ENCODE data around the gene ZBTB16.

ZBTB16 gene

DNA sequence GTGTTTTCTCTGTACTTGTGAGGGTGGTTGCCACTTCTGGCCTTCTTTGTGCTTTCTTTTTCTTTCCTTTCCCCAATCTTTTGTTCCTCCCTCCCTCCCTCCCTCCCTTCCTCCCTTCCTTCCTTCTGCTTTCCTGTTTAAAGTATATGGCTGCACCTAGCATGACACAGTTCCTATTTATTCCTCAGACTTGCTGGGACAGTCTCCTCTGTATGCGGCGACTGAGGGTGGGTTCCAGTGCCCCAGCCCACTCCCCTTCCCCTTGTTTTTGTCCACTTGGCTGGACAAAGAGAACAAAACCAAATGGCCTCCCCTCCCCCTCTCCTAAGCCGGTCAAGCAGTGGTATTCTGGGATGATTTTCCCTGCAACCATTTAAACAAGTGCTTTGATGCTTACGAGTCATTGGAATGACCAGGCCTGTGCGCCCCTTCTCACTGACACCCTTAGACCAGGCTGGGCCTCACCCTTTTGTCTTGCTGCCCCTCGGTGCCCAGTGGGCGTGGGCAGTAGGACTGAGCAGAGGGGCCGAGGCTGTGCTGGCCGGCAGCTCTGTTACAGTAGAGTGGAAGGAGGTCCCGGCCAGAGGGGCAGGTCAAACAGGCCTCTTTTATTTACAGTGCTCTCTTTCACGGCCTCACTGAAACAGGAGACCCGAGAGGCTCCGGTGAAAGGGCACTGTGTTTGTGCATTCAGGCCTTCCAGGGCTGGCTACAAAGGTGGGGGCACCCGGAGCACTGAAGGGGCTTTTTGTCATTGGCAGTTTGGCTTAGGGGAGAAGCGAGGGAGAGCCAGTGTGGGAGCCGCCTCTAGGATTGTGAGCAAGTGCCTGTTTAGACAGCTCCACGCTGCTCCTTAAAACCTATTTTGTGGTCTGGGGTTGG lies 32.2 kb downstream of the ZBTB16 start:
- H3K9me3 Mint-ChIP-seq = no peaks in the 10 kb centered on the region
- no peak overlapping the region for H3K27ac Mint-ChIP-seq
- H3K36me3 Mint-ChIP-seq (ENCODE audit: low read depth) = peaks cover 5% of the 10 kb centered on the region
- H3K27me3 Mint-ChIP-seq = no peaks in the 10 kb centered on the region
- peaks cover 12% of the 10 kb centered on the region for H3K4me1 Mint-ChIP-seq (ENCODE audit: low read depth)
- no peak overlapping the region for H3K4me3 Mint-ChIP-seq

GRCh38 chr11:114092478-114092877 lies 33.0 kb downstream of the ZBTB16 start:
- Mint-ChIP-seq H3K27me3 (no peaks in the 10 kb centered on the region), H3K4me3 (no peak overlapping the region), H3K9me3 (no peaks in the 10 kb centered on the region), H3K27ac (no peak overlapping the region), H3K4me1 (ENCODE audit: low read depth) (peaks cover 8% of the 10 kb centered on the region), H3K36me3 (ENCODE audit: low read depth) (no peaks in the 10 kb centered on the region)

GRCh38 chr11:114092953-114093352 lies 33.4 kb downstream of the ZBTB16 start:
- Mint-ChIP-seq H3K27ac (no peak overlapping the region), H3K27me3 (no peaks in the 10 kb centered on the region), H3K4me1 (ENCODE audit: low read depth) (peaks cover 4% of the 10 kb centered on the region), H3K36me3 (ENCODE audit: low read depth) (no peaks in the 10 kb centered on the region), H3K9me3 (no peaks in the 10 kb centered on the region), H3K4me3 (no peak overlapping the region)

GRCh38 chr11:114094516-114094915 lies 35.0 kb downstream of the ZBTB16 start:
- H3K4me3 Mint-ChIP-seq = no peak overlapping the region
- H3K36me3 Mint-ChIP-seq (ENCODE audit: low read depth) = no peaks in the 10 kb centered on the region
- H3K27ac Mint-ChIP-seq = no peak overlapping the region

GRCh38 chr11:114095899-114096298 lies 36.4 kb downstream of the ZBTB16 start:
- no peak overlapping the region for H3K4me3 Mint-ChIP-seq
- peaks cover 10% of the 10 kb centered on the region for H3K4me1 Mint-ChIP-seq (ENCODE audit: low read depth)
- H3K27me3 Mint-ChIP-seq = no peaks in the 10 kb centered on the region

More at GRCh38 chr11:114094516-114094915, 35.0 kb downstream of the ZBTB16 start:
- H3K27me3 Mint-ChIP-seq = no peaks in the 10 kb centered on the region
- peaks cover 7% of the 10 kb centered on the region for H3K4me1 Mint-ChIP-seq (ENCODE audit: low read depth)
- no peaks in the 10 kb centered on the region for H3K9me3 Mint-ChIP-seq

GRCh38 chr11:114097832-114098231 lies 38.3 kb downstream of the ZBTB16 start:
- H3K4me1 Mint-ChIP-seq (ENCODE audit: low read depth) = peaks cover 10% of the 10 kb centered on the region
- H3K9me3 Mint-ChIP-seq = no peaks in the 10 kb centered on the region
- H3K4me3 Mint-ChIP-seq = no peak overlapping the region
- no peaks in the 10 kb centered on the region for H3K27me3 Mint-ChIP-seq
- H3K36me3 Mint-ChIP-seq (ENCODE audit: low read depth) = no peaks in the 10 kb centered on the region
- H3K27ac Mint-ChIP-seq = no peak overlapping the region

More at GRCh38 chr11:114095899-114096298, 36.4 kb downstream of the ZBTB16 start:
- no peak overlapping the region for H3K27ac Mint-ChIP-seq
- no peaks in the 10 kb centered on the region for H3K36me3 Mint-ChIP-seq (ENCODE audit: low read depth)
- no peaks in the 10 kb centered on the region for H3K9me3 Mint-ChIP-seq

DNA sequence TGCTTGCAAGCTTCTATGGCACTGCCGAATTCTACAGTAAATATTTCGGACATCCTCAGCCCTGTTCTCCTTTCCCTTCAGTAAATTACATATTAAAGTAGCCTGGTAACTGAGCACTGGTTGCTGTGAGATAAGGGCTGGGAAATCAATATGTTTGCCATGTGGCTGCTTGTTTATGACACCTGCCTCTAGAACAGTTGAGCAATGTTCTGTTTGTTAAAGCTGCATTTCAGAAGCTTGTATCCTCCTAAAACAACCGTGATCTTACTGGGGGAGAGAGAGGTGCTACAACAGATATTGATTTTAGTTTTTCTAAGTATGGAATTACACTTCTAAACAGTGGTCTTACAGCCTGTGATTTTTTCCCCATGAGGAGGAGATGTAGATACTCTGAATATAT lies 39.4 kb downstream of the ZBTB16 start:
- no peak overlapping the region for H3K27ac Mint-ChIP-seq
- no peaks in the 10 kb centered on the region for H3K27me3 Mint-ChIP-seq
- peaks cover 21% of the 10 kb centered on the region for H3K4me1 Mint-ChIP-seq (ENCODE audit: low read depth)
- no peak overlapping the region for H3K4me3 Mint-ChIP-seq
- H3K36me3 Mint-ChIP-seq (ENCODE audit: low read depth) = no peaks in the 10 kb centered on the region
- no peaks in the 10 kb centered on the region for H3K9me3 Mint-ChIP-seq

- H3K36me3 Mint-ChIP-seq (ENCODE audit: low read depth) = no peaks in the 10 kb centered on the region
- no peaks in the 10 kb centered on the region for H3K9me3 Mint-ChIP-seq
- no peaks in the 10 kb centered on the region for H3K27me3 Mint-ChIP-seq
- H3K4me3 Mint-ChIP-seq = no peak overlapping the region
- H3K4me1 Mint-ChIP-seq (ENCODE audit: low read depth) = peaks cover 28% of the 10 kb centered on the region
- H3K27ac Mint-ChIP-seq = no peak overlapping the region
These were observed 40.1 kb downstream of the ZBTB16 start for GRCh38 chr11:114099392-114100178.

DNA sequence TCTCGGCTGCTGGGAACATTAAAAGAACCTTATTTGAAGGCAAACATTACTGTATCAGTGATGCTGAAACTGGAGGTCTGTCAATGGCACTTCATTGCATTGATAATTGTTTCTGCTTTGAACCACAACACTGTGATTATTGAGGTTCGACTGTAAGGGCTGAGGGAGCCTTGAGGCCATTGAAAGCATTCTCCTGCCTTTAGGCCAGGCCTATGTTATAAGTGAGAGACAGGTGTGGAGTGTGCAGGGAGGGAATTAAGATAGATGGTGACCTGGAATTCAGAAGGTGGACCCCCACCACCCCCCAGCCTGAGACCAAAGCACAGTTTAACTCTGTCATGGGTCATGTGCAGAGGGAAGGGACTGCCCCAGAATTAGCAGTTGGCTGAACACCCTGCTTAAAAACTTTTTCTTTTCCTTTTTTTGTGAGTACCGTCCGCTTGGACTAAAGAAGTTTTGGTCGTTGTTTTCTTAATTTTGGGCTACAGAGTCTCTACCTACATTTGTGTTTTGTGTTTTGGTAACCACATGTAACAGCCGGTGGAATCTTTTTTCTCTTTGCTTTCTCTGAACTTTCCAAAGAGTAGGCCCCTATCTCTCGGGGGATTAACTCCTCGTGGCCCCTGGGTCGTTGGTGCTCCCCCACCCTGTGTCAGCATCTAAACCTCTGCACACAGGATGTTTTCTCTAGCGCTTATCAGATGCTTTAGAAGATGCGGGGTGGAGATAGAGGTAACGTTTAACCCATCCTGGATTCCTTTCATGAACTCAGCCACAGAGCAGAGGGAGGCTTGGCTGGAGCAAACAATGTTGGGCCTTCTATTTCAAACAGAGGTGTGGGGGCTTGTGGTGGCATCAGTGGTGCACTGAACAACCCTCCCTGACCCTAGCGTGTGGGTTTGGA lies 43.7 kb downstream of the ZBTB16 start:
- Mint-ChIP-seq H3K4me1 (ENCODE audit: low read depth) (peaks cover 37% of the 10 kb centered on the region), H3K4me3 (peak overlapping the region; percentile 26), H3K27ac (peak overlapping the region; percentile 51), H3K9me3 (no peaks in the 10 kb centered on the region), H3K36me3 (ENCODE audit: low read depth) (no peaks in the 10 kb centered on the region), H3K27me3 (no peaks in the 10 kb centered on the region)

DNA sequence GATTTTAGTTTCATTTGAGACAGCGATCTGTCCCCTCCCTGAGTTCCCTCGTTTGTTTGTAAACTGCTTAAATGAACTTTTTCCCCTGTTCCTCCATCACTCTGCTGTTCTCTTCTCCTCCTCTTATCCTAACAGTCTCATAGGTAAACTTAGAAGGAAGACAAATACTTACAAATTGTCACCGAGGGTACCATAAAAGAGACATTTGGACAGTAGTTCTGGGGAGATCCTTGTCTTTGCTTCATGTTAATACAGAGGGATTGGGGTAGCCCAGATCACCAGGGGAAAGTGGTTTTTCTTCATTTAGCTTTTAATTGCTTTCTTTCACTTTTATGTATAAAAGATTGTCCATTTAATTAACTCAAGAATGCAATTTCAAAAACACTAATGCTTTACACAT lies 46.1 kb downstream of the ZBTB16 start:
- Mint-ChIP-seq H3K4me1 (ENCODE audit: low read depth) (peaks cover 35% of the 10 kb centered on the region), H3K4me3 (no peak overlapping the region), H3K27me3 (no peaks in the 10 kb centered on the region), H3K36me3 (ENCODE audit: low read depth) (no peaks in the 10 kb centered on the region), H3K27ac (no peak overlapping the region), H3K9me3 (no peaks in the 10 kb centered on the region)

- H3K27me3 Mint-ChIP-seq = no peaks in the 10 kb centered on the region
- no peak overlapping the region for H3K4me3 Mint-ChIP-seq
- no peaks in the 10 kb centered on the region for H3K36me3 Mint-ChIP-seq (ENCODE audit: low read depth)
- no peaks in the 10 kb centered on the region for H3K9me3 Mint-ChIP-seq
- H3K27ac Mint-ChIP-seq = no peak overlapping the region
- H3K4me1 Mint-ChIP-seq (ENCODE audit: low read depth) = peaks cover 40% of the 10 kb centered on the region
These were observed 46.5 kb downstream of the ZBTB16 start for GRCh38 chr11:114106047-114106446.

- H3K4me1 Mint-ChIP-seq (ENCODE audit: low read depth) = peaks cover 47% of the 10 kb centered on the region
These were observed 47.5 kb downstream of the ZBTB16 start for GRCh38 chr11:114106986-114107385.

DNA sequence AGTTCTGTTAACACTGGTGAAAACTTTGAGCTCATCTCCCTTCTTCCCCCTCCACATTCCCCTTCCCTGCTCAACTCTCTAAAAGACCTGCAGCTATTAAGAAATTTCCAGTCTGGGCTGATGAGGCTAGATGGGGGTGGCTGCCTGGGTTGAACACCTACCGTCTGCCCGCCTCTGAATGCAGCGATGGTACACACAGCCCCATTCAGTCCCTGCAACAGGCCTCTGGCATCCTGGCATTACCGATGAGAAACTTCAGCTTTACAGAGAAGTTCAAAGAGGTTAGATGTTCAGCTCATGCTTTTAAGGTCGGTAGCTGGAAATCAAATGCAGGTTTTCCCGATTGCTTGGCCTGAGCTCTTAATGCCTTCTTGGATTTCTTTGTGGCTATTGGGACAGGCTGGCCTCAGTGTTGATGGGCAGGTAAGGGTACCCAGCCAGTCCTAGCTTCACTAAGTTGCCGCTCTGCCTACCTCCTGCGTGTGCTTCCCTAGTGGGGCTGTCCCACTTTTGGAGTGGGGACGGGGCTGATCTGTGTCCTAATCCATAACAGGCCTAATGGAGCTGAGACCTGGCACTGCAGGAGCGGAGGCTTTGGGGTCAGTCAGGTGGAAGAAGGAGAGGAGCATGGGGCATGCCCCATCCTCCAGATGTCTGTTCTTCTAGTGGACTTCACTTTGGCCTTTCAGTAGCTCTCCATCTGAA lies 49.1 kb downstream of the ZBTB16 start:
- Mint-ChIP-seq H3K36me3 (ENCODE audit: low read depth) (no peaks in the 10 kb centered on the region), H3K27me3 (peaks cover 8% of the 10 kb centered on the region), H3K9me3 (no peaks in the 10 kb centered on the region), H3K27ac (no peak overlapping the region), H3K4me3 (no peak overlapping the region), H3K4me1 (ENCODE audit: low read depth) (peaks cover 39% of the 10 kb centered on the region)

More at GRCh38 chr11:114106986-114107385, 47.5 kb downstream of the ZBTB16 start:
- Mint-ChIP-seq H3K36me3 (ENCODE audit: low read depth) (no peaks in the 10 kb centered on the region), H3K27me3 (no peaks in the 10 kb centered on the region), H3K9me3 (no peaks in the 10 kb centered on the region), H3K4me3 (no peak overlapping the region), H3K27ac (no peak overlapping the region)

Measured in stimulated activated naive CD8-positive, alpha-beta T cell treated with anti-CD3 and anti-CD28 coated beads, Interleukin-15, Interleukin-2, amounts not matched to agents 100 ng/mL and 50 ng/mL, for 24 hours (primary cell).